Panc1 (cell line): ENCODE data around the gene CACNA1D. TPM values are rescaled to one million over a fixed set of nuclear protein-coding genes. Genes with fewer than 3 reads are reported as not detected.

Experiments used
- ATAC-seq: fragments of 200-7000 bp; cut with Tn5 transposase; 2 replicates; pipeline ENCODE4 v1.9.1; 2020; ENCODE audit warnings: mild to moderate bottlenecking, moderate library complexity
- BruUV-seq: library from RNA; stranded (reverse); fragments of 400-500 nt; replicated peaks from 2 replicates; lab custom pipeline; 2021; lab: Mats Ljungman, UMichigan
- CTCF ChIA-PET: fragments of 300-600 bp; sonication (Branson Sonifier 250); formaldehyde crosslinking; loops from one replicate; lab custom pipeline; 2022; ENCODE audit warnings: antibody characterized with exemption; lab: Charles Lee
- POLR2A ChIA-PET: fragments of 300-600 bp; sonication (Branson Sonifier 250); formaldehyde crosslinking; loops from one replicate; lab custom pipeline; 2022; ENCODE audit warnings: antibody characterized with exemption; lab: Charles Lee
- DNase-seq: peaks from one replicate; pipeline ENCODE4 v3.0.0-alpha.2; 2010; ENCODE audit warnings: low read depth, low spot score
- H3K27ac ChIP-seq: 2 replicates; pipeline ENCODE4 v1.5.1; 2011; ENCODE audit warnings: mild to moderate bottlenecking, low read length, inconsistent platforms
- H3K27me3 ChIP-seq: fragments of 200-500 bp; sonication (Bioruptor generic); 2 replicates; pipeline ENCODE4 v1.6.0; 2014; ENCODE audit warnings: low read length, inconsistent platforms; ENCODE audit not compliant: control insufficient read depth, insufficient read depth
- H3K36me3 ChIP-seq: fragments of 200-500 bp; sonication (Bioruptor generic); 2 replicates; pipeline ENCODE4 v1.5.1; 2014; ENCODE audit warnings: inconsistent platforms, mild to moderate bottlenecking, low read length, moderate library complexity; ENCODE audit not compliant: control insufficient read depth, insufficient read depth
- H3K4me1 ChIP-seq: 2 replicates; pipeline ENCODE4 v1.5.1; 2011; ENCODE audit warnings: inconsistent platforms, mild to moderate bottlenecking, low read length, moderate library complexity; ENCODE audit not compliant: control insufficient read depth, insufficient read depth
- H3K4me3 ChIP-seq, 2 experiments: 2 replicates each; pipeline ENCODE4 v1.5.1; 2011 to 2012; ENCODE audit warnings: low read depth in 2 of 2, low read length in 2 of 2, mild to moderate bottlenecking in 2 of 2, inconsistent platforms in 1 of 2, moderate library complexity in 1 of 2
- H3K9me3 ChIP-seq: fragments of 200-500 bp; sonication (Bioruptor generic); 2 replicates; pipeline ENCODE4 v1.5.1; 2014; ENCODE audit warnings: low read depth, mild to moderate bottlenecking, inconsistent platforms, low read length, moderate library complexity; ENCODE audit not compliant: control insufficient read depth, insufficient read depth
- CTCF ChIP-seq: fragments of 450-650 bp; IDR thresholded peaks from 2 replicates; pipeline ENCODE4 v1.5.1; 2017; ENCODE audit warnings: mild to moderate bottlenecking
- POLR2AphosphoS5 ChIP-seq: IDR thresholded peaks from 2 replicates; pipeline ENCODE4 v1.6.1; 2012; ENCODE audit warnings: mild to moderate bottlenecking, low read depth, low read length, moderate library complexity
- SIN3A ChIP-seq: IDR thresholded peaks from 2 replicates; pipeline ENCODE4 v1.6.1; 2012; ENCODE audit warnings: low read depth, mild to moderate bottlenecking, low read length, moderate library complexity, borderline replicate concordance; ENCODE audit not compliant: insufficient read depth
- TCF7L2 ChIP-seq: IDR thresholded peaks from 2 replicates; pipeline ENCODE4 v1.6.1; 2011; ENCODE audit warnings: mild to moderate bottlenecking, low read depth, low read length, inconsistent platforms
- in situ Hi-C: cut with HindIII; loops from 2 replicates; pipeline ENCODE4 v1.10.0; 2016; ENCODE audit warnings: low sequenced_read_pairs, low pct_unique_long_range_greater_than_20kb
- intact Hi-C: fragments of 100-400 bp; cut with micrococcal nuclease; formaldehyde crosslinking; loops from one replicate; pipeline ENCODE4 v1.10.0; 2022; ENCODE audit not compliant: unreplicated experiment
- total RNA-seq: library from RNA; stranded (reverse); gene quantifications from one replicate; pipeline ENCODE4 v1.2.1, GENCODE V29; 2021; ENCODE audit not compliant: unreplicated experiment
- TF ChIP-seq, protein P1 (sequence below), 2 experiments: IDR thresholded peaks; 2 replicates each; pipeline ENCODE4 v1.6.1; 2011 to 2012; ENCODE audit warnings: low read depth in 2 of 2, control low read depth in 1 of 2, low read length in 1 of 2, mild to moderate bottlenecking in 1 of 2, moderate library complexity in 1 of 2; ENCODE audit not compliant: insufficient read depth in 1 of 2

The CACNA1D gene
- total RNA-seq, 1 experiment from 2014 or later = 23.0 TPM

DNA sequence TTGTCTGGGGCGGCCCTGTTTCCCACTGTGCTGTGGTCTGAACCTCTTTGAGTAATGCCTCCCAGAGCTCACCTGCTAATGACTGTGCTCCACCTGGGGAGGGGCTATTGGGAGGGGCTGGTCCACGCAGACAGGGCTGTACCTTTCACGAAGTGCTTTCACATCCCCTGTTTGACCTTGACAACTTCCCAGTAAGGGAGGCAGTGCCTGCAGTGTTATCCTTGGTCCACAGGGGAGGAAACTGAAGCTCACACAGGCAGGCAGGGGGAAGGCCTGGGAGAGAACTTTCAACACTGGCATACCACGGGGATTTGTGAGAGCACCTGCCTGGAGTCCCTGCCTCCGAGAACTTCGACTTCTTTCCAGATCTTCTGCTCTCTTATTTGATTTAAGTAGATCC lies 91.2 kb downstream of the CACNA1D start:
- H3K4me1 ChIP-seq = no peaks in the 10 kb centered on the region
- in situ Hi-C loops (no loop called here), intact Hi-C loops (no loop called here)
- no peaks in the 10 kb centered on the region for H3K36me3 ChIP-seq
- ChIA-PET POLR2A (no interaction called here), CTCF (no interaction called here)
- TF ChIP-seq CTCF (no peak), TCF7L2 (no peak), SIN3A (no peak), POLR2AphosphoS5 (no peak)
- TF ChIP-seq, protein P1, sequence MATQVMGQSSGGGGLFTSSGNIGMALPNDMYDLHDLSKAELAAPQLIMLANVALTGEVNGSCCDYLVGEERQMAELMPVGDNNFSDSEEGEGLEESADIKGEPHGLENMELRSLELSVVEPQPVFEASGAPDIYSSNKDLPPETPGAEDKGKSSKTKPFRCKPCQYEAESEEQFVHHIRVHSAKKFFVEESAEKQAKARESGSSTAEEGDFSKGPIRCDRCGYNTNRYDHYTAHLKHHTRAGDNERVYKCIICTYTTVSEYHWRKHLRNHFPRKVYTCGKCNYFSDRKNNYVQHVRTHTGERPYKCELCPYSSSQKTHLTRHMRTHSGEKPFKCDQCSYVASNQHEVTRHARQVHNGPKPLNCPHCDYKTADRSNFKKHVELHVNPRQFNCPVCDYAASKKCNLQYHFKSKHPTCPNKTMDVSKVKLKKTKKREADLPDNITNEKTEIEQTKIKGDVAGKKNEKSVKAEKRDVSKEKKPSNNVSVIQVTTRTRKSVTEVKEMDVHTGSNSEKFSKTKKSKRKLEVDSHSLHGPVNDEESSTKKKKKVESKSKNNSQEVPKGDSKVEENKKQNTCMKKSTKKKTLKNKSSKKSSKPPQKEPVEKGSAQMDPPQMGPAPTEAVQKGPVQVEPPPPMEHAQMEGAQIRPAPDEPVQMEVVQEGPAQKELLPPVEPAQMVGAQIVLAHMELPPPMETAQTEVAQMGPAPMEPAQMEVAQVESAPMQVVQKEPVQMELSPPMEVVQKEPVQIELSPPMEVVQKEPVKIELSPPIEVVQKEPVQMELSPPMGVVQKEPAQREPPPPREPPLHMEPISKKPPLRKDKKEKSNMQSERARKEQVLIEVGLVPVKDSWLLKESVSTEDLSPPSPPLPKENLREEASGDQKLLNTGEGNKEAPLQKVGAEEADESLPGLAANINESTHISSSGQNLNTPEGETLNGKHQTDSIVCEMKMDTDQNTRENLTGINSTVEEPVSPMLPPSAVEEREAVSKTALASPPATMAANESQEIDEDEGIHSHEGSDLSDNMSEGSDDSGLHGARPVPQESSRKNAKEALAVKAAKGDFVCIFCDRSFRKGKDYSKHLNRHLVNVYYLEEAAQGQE (IDR thresholded peaks at IDR 0.05; ENCODE audit: insufficient read depth in 1 of 2, low read depth in 2 of 2, low read length in 1 of 2) = no peak
- DNase-seq = no peak
- no peaks in the 10 kb centered on the region for H3K27me3 ChIP-seq
- H3K4me3 ChIP-seq = no peak overlapping the region
- H3K27ac ChIP-seq = no peak overlapping the region
- ATAC-seq = no peak
- no peaks in the 10 kb centered on the region for H3K9me3 ChIP-seq
- no TSS peak for BruUV-seq

DNA sequence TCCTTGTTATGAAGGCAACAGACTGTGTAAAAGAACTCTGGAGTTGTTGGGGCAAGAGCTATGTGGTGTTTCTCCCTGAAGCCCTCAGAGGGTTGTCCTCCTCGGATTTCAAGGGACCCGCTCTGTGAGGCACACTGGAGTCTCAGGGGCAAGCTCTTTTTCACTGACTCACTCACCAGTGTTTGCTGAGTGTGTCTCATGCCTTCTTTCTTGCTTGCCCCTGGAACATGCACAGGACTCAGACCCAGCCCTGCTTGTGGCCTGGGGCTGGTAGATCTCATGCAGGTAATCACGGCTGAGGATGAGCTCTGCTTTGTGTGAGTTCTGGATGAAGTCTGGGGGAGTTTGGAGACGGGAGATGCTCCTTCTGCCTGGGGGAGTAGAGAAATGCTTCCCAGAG lies 93.7 kb downstream of the CACNA1D start:
- ChIA-PET POLR2A (no interaction called here), CTCF (no interaction called here)
- TF ChIP-seq POLR2AphosphoS5 = no peak
- no peak for TF ChIP-seq SIN3A
- TF ChIP-seq, protein P1 (IDR thresholded peaks at IDR 0.05; ENCODE audit: insufficient read depth in 1 of 2, low read depth in 2 of 2, low read length in 1 of 2) = no peak
- no peak for TF ChIP-seq TCF7L2
- no peak overlapping the region for H3K27ac ChIP-seq
- H3K36me3 ChIP-seq = no peaks in the 10 kb centered on the region
- no peaks in the 10 kb centered on the region for H3K9me3 ChIP-seq
- no peaks in the 10 kb centered on the region for H3K4me1 ChIP-seq
- H3K4me3 ChIP-seq = no peak overlapping the region
- in situ Hi-C loops = no loop called here
- no peaks in the 10 kb centered on the region for H3K27me3 ChIP-seq
- ATAC-seq (peak; percentile 84), DNase-seq (peak; percentile 7)
- intact Hi-C loops = no loop called here
- BruUV-seq = no TSS peak
